GM18861 (cell line): ENCODE measurements around the gene CBARP.

Experiments
- ATAC-seq: cut with Tn5 transposase; IDR thresholded peaks from one replicate; pipeline ENCODE4 v1.9.1; 2021; ENCODE audit not compliant: unreplicated experiment

CBARP gene

GRCh38 chr19:1237754-1238368, at the start of gene CBARP:
CBARP (minus strand) TSS chr19:1238005; CDS start chr19:1236100, 1,905 bp downstream.
- ATAC-seq: no peak

GRCh38 chr19:1286487-1287353, 48.9 kb upstream of the CBARP start:
- no peak for ATAC-seq

- no peak for ATAC-seq
These were observed 48.0 kb upstream of the CBARP start, which contains the start of gene EFNA2 for GRCh38 chr19:1285737-1286360. EFNA2 (plus strand) TSS chr19:1285873; CDS start chr19:1286169, 296 bp downstream.

- no peak for ATAC-seq
These were observed 47.4 kb upstream of the CBARP start for GRCh38 chr19:1284979-1285736.

- no peak for ATAC-seq
These were observed 46.6 kb upstream of the CBARP start for GRCh38 chr19:1284293-1284978.

GRCh38 chr19:1283917-1284292, 46.1 kb upstream of the CBARP start:
- ATAC-seq: no peak

- ATAC-seq: no peak
These were observed 45.6 kb upstream of the CBARP start for GRCh38 chr19:1283207-1283916.

GRCh38 chr19:1282588-1283206, 44.9 kb upstream of the CBARP start:
- no peak for ATAC-seq

GRCh38 chr19:1281569-1282287, 43.9 kb upstream of the CBARP start:
- ATAC-seq: no peak

GRCh38 chr19:1280636-1281568, 43.1 kb upstream of the CBARP start:
- no peak for ATAC-seq

- ATAC-seq: no peak
These were observed 42.1 kb upstream of the CBARP start for GRCh38 chr19:1279782-1280341.

GRCh38 chr19:1278713-1279660, 41.2 kb upstream of the CBARP start:
- ATAC-seq: no peak

GRCh38 chr19:1278074-1278473, 40.3 kb upstream of the CBARP start:
- no peak for ATAC-seq

GRCh38 chr19:1277061-1277460, 39.3 kb upstream of the CBARP start:
- no peak for ATAC-seq

GRCh38 chr19:1276628-1277022, 38.8 kb upstream of the CBARP start:
- ATAC-seq: no peak

GRCh38 chr19:1275976-1276627, 38.3 kb upstream of the CBARP start:
- ATAC-seq: no peak
